ENCODE results near the gene KANK3.
"Not testable (repeated sequence)": the region's sequence is repeated elsewhere in the genome, so short reads cannot be mapped to it uniquely, and the experiment has no call there.

KANK3 gene

GRCh38 chr19:8336660-8337059, 6.4 kb downstream of the KANK3 start:
- DNase-seq, result no peak

- DNase-seq, result no peak
Measured at GRCh38 chr19:8336072-8336569, 6.9 kb downstream of the KANK3 start.

DNA sequence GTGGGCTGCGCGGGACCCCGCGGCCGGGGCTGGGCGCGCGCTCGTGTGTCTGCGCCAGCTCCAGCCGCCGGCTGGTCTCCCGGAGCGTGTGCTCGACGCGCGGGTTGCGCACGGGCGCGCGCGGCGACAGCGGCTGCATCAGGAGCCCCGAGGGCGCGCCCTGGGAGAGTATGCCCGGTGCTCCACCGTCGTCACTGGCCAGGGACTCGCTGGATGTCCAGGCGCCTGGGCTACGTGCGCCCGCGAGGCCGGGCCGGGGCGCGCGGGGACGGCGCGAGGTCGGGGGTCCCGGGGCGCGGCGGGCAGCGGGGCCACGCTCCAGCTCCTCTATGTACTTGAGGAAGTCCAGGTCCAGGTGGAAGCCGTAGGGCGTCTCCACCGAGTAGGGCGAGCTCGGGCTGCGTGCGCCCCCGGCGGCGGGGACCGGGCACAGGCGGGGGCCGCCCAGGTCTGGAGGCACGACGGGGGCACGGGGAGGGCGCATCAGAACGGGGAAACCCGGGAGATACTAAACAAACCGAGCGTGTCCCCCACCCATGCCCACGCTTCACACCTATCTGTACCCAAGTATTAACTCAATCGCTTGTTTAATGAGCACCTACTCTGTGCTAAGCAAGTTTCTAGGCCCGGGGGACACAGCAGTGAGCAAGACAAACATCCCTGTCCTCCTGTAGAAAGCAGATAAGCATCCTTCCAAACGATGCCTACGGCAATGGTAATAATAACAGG, 7.6 kb downstream of the KANK3 start:
- peak; percentile 23 for DNase-seq

- peak; percentile 22 for DNase-seq
Measured at GRCh38 chr19:8334458-8335342, 8.4 kb downstream of the KANK3 start.

DNA sequence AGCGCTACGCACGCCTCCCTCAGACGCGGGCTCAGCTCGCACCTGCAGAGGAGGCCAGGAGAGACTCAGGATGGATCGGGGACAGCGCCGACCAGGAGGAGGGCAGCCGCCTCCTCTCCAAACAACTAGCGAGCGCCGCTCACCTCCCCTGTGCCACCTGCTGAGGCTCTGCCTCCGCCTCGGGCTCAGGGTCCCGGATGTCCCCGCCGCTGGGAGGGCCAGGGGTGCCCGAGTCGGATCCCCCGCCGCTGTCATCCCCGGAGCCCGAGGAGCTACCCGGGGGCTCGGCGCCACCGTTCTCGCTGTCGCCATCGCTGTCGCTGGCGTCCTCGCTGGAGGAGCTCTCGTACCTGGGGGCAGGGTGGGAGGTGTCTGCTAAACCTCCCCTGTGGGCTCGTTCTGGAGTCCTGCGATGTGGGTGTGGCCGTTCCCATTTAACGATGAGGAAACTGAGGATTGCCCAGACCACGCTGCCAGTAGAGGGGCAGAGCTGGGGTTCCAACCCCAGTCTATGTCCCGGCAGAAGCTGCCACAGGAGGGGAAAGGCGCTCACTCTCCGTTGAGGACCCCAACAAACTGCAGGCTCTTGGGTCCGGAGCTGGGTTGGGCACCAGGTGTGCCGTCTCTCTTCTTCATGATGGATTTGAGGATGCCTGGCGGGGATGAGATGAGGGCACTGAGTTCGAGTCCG, 9.2 kb downstream of the KANK3 start:
- no peak for DNase-seq

DNA sequence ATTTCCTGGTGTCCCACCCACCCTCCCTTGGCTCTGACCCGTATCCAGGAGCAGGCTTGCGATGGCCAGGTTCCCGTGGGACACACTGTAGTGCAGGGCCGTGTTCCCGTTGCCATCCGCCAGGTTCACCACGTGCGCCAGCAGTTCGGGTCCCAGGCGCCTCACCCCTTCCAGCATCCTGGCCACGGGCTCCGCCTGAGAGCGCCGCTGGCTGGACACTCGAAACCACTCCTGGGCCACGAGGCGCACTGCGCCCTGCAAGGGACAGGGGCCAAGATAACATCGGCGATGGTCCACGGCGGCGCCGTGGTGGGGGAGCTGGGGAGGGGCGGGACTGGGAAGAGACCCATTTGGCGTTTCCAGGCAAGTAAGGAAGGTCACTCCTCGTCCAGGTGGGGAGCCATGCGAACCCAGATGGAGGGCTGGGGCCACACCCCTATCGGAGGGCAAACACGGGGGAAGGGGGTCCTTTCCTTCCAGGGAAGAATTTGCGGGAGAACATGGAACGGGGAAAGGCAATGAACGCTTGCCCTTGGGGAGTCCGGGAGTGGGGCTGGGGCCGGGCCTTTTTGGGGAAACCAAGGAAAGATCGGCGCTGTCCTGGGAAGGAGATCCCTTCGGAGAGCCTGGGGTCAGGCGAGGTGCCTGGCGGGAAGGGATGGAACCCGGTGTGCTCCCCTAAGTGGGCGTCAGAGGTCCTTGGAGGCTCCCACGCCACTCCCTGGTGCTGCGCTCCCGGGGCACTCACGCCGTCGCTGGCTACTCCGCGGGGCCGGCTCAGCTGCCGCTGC, 9.9 kb downstream of the KANK3 start:
- no peak for DNase-seq

DNA sequence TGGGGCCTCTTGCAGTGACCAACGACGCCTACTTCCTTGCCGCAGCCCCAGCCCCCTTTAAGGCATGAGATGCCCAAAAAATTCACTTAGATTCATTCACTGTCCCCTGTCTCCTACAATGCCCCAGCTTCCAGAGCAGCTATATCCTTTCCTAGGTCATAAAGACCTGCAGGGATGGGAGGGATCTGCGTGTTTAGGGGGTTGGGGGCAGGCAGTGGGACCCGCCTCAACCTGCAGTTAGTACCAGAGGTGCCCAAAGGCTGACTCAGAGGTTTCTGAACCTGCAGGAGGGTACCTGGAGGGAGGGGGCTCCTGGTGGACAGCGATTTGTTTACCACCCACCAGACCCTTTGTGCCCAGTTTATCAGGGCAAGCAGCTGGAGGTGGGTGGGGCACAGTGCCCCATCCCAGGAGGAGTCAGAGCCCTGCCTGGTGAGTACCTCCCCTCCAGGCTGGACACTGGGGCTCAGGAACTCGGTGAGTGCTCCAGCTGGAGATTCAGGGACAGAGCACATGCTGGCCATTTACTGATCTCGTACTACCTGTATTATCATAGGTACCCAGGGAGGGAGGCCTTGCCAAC, 11.7 kb downstream of the KANK3 start:
- no peak for DNase-seq

DNA sequence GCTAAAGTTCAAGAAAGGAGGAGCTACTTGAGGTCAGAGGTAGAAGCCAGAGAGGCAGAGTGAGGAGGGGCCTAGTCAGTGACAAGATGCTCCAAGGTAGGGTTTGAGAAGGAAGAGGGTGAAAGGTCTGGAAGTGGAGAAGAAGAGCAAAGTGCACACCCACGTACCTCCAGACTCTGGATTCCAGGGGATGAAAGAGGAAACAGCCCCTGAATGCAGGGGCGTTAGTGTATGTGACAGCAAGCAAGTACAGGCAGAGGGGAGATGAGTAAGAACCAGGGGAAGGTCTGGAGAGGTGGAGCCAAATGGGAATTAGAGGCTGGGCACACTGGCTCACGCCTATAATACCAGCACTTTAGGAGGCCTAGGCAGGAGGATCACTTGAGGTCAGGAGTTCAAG, 13.1 kb downstream of the KANK3 start:
- DNase-seq, result no peak

DNA sequence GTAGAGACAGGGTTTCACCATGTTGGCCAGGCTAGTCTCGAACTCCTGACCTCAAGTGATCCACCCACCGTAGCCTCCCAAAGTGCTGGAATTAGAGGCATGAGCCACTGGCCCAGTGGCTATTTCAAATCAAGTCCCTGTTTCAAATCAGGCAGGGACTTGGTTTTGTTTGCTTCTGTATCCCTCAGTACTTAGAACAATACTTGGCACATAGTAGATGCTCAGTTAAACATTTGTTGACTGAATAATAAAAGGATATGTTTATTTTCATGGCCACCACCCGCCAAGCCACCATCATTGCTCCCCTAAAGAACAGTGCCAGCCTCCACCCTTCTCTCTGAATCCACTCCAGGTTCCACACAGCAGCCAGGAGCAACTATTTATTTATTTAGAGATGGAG, 17.6 kb downstream of the KANK3 start:
- no peak for DNase-seq

DNA sequence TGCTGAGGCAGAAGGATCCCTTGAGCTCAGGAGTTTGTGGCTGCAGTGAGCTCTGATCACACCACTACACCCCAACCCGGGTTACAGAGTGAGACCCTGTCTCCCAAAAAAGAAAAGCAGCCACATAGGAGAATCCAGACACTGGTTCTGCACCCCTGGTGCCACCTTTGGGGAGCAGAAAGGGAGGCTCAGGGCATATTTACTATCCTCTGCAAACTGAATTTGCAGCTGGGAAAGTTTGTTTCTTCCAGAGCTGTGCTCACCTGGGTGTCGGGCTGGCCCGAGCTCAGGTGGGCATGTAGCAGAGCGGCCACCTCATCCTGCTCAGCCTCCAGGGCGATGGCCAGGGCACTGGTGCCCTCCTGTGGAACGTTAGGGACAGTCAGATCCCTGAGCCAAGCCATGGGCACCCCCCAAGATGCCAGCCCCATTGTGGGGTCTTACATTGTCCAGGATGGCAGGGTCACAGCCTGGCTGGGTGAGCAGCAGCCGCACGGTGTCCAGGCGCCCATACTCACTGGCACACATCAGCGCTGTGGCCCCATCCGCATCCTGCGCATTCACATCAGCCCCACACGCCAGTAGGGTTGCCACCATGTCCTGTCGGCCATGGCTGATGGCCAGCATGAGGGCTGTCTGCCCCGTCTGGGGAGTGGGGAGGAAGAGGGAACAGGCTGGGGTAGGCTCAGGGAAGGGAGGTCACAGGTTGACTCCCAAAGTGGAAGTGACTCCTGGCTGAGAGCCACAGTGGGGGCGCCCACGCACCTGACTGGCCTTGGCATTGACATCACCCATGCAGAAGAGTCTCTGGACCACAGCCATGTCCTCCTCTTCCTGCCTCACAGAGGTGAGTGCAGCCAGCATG, 18.6 kb downstream of the KANK3 start:
- DNase-seq, result no peak

DNA sequence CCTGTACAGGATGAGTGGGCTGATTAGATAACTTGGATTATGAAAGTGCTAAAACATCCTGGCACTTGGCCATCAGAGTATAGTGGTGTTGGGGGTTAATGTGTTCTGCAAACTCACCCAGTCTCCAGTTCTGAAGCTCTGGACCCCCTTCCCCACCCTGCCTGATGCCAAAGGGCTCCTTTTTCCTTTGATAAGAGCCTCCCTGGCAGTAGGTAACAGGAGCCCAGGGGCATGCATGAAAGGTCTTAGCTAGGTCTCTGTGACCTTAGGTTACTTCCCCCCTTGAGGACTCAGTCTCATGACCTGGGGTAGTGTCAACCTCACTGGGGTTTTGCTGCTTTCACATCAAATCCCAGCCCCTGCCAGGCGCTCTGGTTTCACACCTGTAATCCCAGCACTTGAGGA, 19.3 kb downstream of the KANK3 start:
- DNase-seq, result no peak

- no peak for DNase-seq
Measured at GRCh38 chr19:8322638-8322997, 20.4 kb downstream of the KANK3 start.

- no peak for DNase-seq
Measured at GRCh38 chr19:8321986-8322637, 20.9 kb downstream of the KANK3 start.

- peak; percentile 97 for DNase-seq
Measured at GRCh38 chr19:8321067-8321985, 21.7 kb downstream of the KANK3 start, which contains the start of the genes NDUFA7 and RPS28. Gene NDUFA7 (minus strand): TSS chr19:8321375. CDS start chr19:8321358, 17 bp downstream. Gene RPS28 (plus strand): TSS chr19:8321496. CDS start chr19:8321531, 35 bp downstream.

DNA sequence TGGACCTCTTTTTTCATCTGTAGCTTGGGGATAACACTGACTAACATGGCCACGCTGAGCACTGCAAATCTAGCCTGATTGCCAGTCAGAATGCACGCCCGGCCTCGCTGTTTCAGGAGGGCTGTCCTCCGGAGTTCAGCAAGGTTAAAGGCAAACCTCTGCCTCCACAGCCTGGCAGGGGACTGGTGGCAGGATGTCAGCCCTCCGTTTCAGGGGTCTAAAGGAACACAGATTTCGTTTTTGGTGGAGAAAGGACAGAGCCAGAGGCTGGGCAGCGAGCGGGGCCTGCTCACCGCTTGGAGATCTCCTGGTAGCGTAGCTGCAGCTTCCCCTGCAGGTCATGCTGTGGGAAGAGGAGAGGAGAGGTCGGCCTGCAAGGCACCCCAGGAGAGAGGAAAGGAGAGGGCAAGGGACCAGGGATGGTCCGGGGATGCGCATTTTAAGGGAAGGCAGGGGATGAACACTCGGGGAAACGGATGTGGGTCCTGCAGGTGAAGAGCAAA, 22.4 kb downstream of the KANK3 start:
- peak; percentile 21 for DNase-seq

- no peak for DNase-seq
Measured at GRCh38 chr19:8319807-8320520, 23.1 kb downstream of the KANK3 start.

- not testable (repeated sequence) for DNase-seq
Measured at GRCh38 chr19:8318835-8319234, 24.2 kb downstream of the KANK3 start.

- no peak for DNase-seq
Measured at GRCh38 chr19:8316351-8317125, 26.5 kb downstream of the KANK3 start.
